Left colon (tissue), 2 donors: Measurements from ENCODE around the gene TM7SF3. TPM values are rescaled to one million over a fixed set of nuclear protein-coding genes. Genes with fewer than 3 reads are reported as not detected.
"Not testable (repeated sequence)": the region's sequence is repeated elsewhere in the genome, so short reads cannot be mapped to it uniquely, and the experiment has no call there.

ENCODE experiments used
- ATAC-seq: fragments of 200-7000 bp; cut with Tn5 transposase; one replicate; pipeline ENCODE4 v1.9.1; 2020; ENCODE audit warnings: mild to moderate bottlenecking, moderate library complexity
- DNase-seq, 2 donors: peaks; one replicate each; pipeline ENCODE4 v3.0.0-alpha.2; 2020
- intact Hi-C, 2 donors: fragments of 100-400 bp; cut with DNase I in 1 of 2; cut with micrococcal nuclease in 1 of 2; formaldehyde crosslinking; loops; one replicate each; pipeline versions ENCODE4 v1.11.2 to v1.14.0; 2022; cut with DNase I, micrococcal nuclease
- long read RNA-seq: library from polyadenylated mRNA; unstranded; transcript quantifications from one replicate; pipeline ENCODE4 v2.0.0, GENCODE V29; 2021
- total RNA-seq, 2 donors: library from RNA; stranded (reverse); fragmentation: NEBNext Ultra II Directional; extraction: Animal tissue kit (Norgen Biotek cat#: 25700); gene quantifications; one replicate each; pipeline ENCODE4 v1.2.1, GENCODE V29; 2021
- donor health status: DM: no; HTN: no; CAD: no.
- donor health status: DM: yes; HTN: yes; CAD: no.

TM7SF3 gene
- 10 to 100 TPM; 45.2 to 48.3 TPM for total RNA-seq
- long read RNA-seq, transcript TM7SF3-201 (12 exons, 2,709 nt) = major isoform, 89 of 142 reads
- long read RNA-seq, partial matches to known transcripts = 10 of 142 reads
- long read RNA-seq, other reads (novel, unspliced or antisense) = 41 of 142 reads

GRCh38 chr12:27014085-27014858 is at the start of gene TM7SF3:
Gene TM7SF3, minus strand, starts transcription at chr12:27014384. Its CDS starts 216 bp downstream, at chr12:27014168.
- intact Hi-C loops = loop anchor here in 1 of 2 donors (5.0 to 10.0 kb wide), 2 partner anchors 77 to 291 kb away; partner anchors contain the start of genes FGFR1OP2 and INTS13
- DNase-seq = peak; percentile 95 to 98
- ATAC-seq = peak; percentile 96

GRCh38 chr12:27063250-27063851 is 49.2 kb upstream of the TM7SF3 start:
- ATAC-seq (no peak), DNase-seq (no peak)
- intact Hi-C loops = no loop called here

GRCh38 chr12:27061317-27061716 is 47.1 kb upstream of the TM7SF3 start:
- DNase-seq (no peak), ATAC-seq (no peak)
- intact Hi-C loops = no loop called here

GRCh38 chr12:27060740-27061139 is 46.6 kb upstream of the TM7SF3 start:
- DNase-seq = no peak
- intact Hi-C loops = no loop called here
- no peak for ATAC-seq

- ATAC-seq = no peak
- no peak for DNase-seq
- intact Hi-C loops = no loop called here
Measured at GRCh38 chr12:27057543-27057942, 43.4 kb upstream of the TM7SF3 start.

- ATAC-seq = no peak
- intact Hi-C loops = no loop called here
Measured at GRCh38 chr12:27055966-27056365, 41.8 kb upstream of the TM7SF3 start.

GRCh38 chr12:27052742-27053141 is 38.6 kb upstream of the TM7SF3 start:
- ATAC-seq = no peak
- intact Hi-C loops = no loop called here
- DNase-seq = no peak

More at GRCh38 chr12:27055966-27056365, 41.8 kb upstream of the TM7SF3 start:
- no peak for DNase-seq

GRCh38 chr12:27052176-27052575 is 38.0 kb upstream of the TM7SF3 start:
- intact Hi-C loops = no loop called here
- ATAC-seq (no peak), DNase-seq (no peak)

- intact Hi-C loops = no loop called here
- DNase-seq = no peak
- no peak for ATAC-seq
Measured at GRCh38 chr12:27048822-27049752, 34.9 kb upstream of the TM7SF3 start.

GRCh38 chr12:27042018-27042417 is 27.8 kb upstream of the TM7SF3 start:
- DNase-seq, ATAC-seq, intact Hi-C loops: not testable (repeated sequence)

GRCh38 chr12:27040637-27041036 is 26.5 kb upstream of the TM7SF3 start:
- DNase-seq, ATAC-seq, intact Hi-C loops: not testable (repeated sequence)

- no peak for ATAC-seq
- intact Hi-C loops = no loop called here
Measured at GRCh38 chr12:27034607-27035293, 20.6 kb upstream of the TM7SF3 start.

GRCh38 chr12:27032679-27033078 is 18.5 kb upstream of the TM7SF3 start:
- intact Hi-C loops = no loop called here
- DNase-seq (no peak), ATAC-seq (no peak)

More at GRCh38 chr12:27034607-27035293, 20.6 kb upstream of the TM7SF3 start:
- DNase-seq = no peak

- ATAC-seq = no peak
- intact Hi-C loops = no loop called here
Measured at GRCh38 chr12:27031531-27031930, 17.3 kb upstream of the TM7SF3 start.

GRCh38 chr12:27026257-27026656 is 12.1 kb upstream of the TM7SF3 start:
- ATAC-seq = no peak
- no peak for DNase-seq
- intact Hi-C loops = no loop called here

More at GRCh38 chr12:27031531-27031930, 17.3 kb upstream of the TM7SF3 start:
- no peak for DNase-seq

GRCh38 chr12:27025116-27025515 is 10.9 kb upstream of the TM7SF3 start:
- ATAC-seq = no peak
- intact Hi-C loops = no loop called here
- no peak for DNase-seq

GRCh38 chr12:27024291-27024690 is 10.1 kb upstream of the TM7SF3 start:
- no peak for ATAC-seq
- no peak for DNase-seq
- intact Hi-C loops = no loop called here

GRCh38 chr12:27020761-27021160 is 6.6 kb upstream of the TM7SF3 start:
- intact Hi-C loops = no loop called here
- no peak for DNase-seq
- no peak for ATAC-seq
